Thoracic aorta (tissue), 2 donors: Measurements from ENCODE around the gene NFIX. TPM values are rescaled to one million over a fixed set of nuclear protein-coding genes. Genes with fewer than 3 reads are reported as not detected.

Source experiments
- ATAC-seq: fragments of 150-250 bp; one replicate; pipeline ENCODE4 v1.8.0; 2017; ENCODE audit warnings: low read depth; ENCODE audit not compliant: insufficient number of reproducible peaks, low FRiP score
- DNase-seq: peaks from one replicate; pipeline ENCODE4 v3.0.0-alpha.2; 2020; ENCODE audit warnings: low spot score
- H3K27ac ChIP-seq, 2 donors: fragments of 200-600 bp; sonication (generic); 1 replicate in 1 of 2; 2 replicates in 1 of 2; pipeline ENCODE4 v1.5.1; 2016; ENCODE audit warnings: mild to moderate bottlenecking in 2 of 2, moderate library complexity in 2 of 2
- H3K27me3 ChIP-seq: fragments of 200-600 bp; sonication (generic); replicated peaks from 2 replicates; pipeline ENCODE4 v1.6.0; 2016; ENCODE audit warnings: mild to moderate bottlenecking; ENCODE audit not compliant: insufficient read depth
- H3K36me3 ChIP-seq: fragments of 200-600 bp; sonication (generic); one replicate; pipeline ENCODE4 v1.5.1; 2016
- H3K4me1 ChIP-seq, 2 donors: fragments of 200-600 bp; sonication (generic); 1 replicate in 1 of 2; 2 replicates in 1 of 2; pipeline versions ENCODE4 v1.5.1 to v1.6.0; 2016; ENCODE audit warnings: low read depth in 2 of 2, mild to moderate bottlenecking in 1 of 2; ENCODE audit not compliant: control insufficient read depth in 1 of 2
- H3K4me3 ChIP-seq: fragments of 200-600 bp; sonication (generic); 2 replicates; pipeline ENCODE4 v1.5.1; 2016; ENCODE audit warnings: mild to moderate bottlenecking
- H3K9me3 ChIP-seq: fragments of 200-600 bp; sonication (generic); 2 replicates; pipeline ENCODE4 v1.5.1; 2016
- total RNA-seq, 2 donors: library from RNA; depleted of rRNA; stranded (reverse); fragments of >200 nt; gene quantifications; one replicate each; pipeline versions ENCODE4 v1.1.0 to v1.2.3, GENCODE V29; 2016
- TF ChIP-seq, protein P1 (sequence below): fragments of 200-600 bp; sonication (generic); IDR thresholded peaks from one replicate; pipeline ENCODE4 v1.5.1; 2019; ENCODE audit warnings: antibody characterized with exemption

Gene NFIX
- total RNA-seq, 2 donors from 2014 or later = 126 to 145 TPM

DNA sequence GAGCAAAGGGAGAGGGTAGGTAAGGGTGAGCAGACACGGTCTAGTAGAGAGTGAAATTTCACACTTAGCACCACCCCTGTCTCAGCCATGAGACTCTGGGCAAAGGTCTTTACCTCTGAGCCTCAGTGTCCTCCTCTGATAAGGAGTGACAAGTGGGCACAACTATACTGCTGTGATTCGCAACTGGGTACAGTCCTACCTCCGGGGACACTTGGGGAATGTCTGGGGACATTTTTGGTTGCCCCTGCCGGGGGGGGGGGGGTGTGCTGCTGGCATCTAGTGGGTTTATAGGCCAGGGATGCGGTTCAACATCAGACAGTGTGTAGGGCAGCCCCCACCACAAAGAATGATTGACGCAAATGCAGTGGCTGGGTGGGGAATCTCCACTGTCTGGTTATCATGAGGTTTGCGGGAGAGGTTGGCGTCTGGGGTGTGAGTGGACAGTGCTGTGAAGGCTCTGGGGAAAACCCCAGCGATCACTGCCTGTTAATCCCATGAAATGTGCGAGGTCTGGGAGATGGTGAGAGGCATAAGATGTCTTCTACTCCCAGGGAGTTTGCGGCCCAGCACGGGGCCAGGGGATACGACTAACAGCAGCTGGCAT lies 127.1 kb downstream of the NFIX start:
- Histone ChIP-seq H3K27me3 (no peaks in the 10 kb centered on the region), H3K27ac (no peak overlapping the region), H3K36me3 (no peaks in the 10 kb centered on the region), H3K4me3 (no peak overlapping the region), H3K9me3 (no peaks in the 10 kb centered on the region), H3K4me1 (peaks cover 7 to 25% of the 10 kb centered on the region in 2 donors)
- ATAC-seq (no peak), DNase-seq (no peak)
- TF ChIP-seq, protein P1, sequence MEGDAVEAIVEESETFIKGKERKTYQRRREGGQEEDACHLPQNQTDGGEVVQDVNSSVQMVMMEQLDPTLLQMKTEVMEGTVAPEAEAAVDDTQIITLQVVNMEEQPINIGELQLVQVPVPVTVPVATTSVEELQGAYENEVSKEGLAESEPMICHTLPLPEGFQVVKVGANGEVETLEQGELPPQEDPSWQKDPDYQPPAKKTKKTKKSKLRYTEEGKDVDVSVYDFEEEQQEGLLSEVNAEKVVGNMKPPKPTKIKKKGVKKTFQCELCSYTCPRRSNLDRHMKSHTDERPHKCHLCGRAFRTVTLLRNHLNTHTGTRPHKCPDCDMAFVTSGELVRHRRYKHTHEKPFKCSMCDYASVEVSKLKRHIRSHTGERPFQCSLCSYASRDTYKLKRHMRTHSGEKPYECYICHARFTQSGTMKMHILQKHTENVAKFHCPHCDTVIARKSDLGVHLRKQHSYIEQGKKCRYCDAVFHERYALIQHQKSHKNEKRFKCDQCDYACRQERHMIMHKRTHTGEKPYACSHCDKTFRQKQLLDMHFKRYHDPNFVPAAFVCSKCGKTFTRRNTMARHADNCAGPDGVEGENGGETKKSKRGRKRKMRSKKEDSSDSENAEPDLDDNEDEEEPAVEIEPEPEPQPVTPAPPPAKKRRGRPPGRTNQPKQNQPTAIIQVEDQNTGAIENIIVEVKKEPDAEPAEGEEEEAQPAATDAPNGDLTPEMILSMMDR = no peak

DNA sequence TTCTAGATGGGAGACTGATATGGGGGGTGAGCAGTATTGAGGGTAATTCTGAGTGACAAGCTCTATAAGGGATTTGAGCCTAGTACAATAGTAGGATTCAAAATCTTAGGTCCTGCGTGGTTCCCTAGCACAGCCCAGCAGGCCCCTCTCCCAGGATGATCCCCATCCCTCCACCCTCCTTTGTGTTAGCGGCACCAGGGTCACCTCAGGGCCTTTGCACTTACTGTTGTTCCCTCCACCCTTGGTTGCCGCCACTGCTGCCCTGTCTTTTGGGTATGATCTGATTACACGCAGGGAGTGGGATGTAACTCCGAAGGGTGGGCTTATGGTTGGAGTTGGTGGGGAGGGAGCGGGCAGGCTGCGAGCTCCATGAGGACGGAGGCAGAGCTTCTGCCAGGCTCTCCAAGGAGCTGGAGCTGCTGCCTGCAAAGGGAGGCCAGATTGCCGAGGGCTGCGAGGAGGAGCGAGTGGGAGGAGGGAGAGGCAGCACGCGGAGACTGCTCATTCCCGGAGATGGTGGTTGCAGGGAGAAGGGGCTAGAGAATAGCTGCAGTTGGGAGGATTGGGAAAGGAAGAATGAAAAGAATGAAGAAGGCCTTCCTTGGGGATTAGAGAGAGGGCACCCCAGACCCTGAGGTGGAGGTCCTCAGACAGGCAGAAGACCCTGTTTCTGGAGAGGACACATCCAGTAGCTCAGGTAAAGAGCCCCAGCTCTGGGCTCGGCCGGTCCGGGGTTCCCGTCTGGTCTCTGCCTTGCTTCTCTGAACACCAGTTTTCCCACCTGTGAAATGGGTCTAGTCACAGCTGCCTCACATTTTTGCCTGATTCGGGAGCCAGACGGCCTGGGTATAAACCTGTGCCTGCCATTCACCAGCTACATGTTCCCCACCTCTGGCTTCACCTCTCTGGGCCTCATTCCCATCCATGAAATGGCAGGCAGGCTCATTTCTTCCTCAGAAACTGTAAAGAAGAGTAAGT lies 128.0 kb downstream of the NFIX start:
- Histone ChIP-seq H3K4me3 (no peak overlapping the region), H3K4me1 (peaks cover 7 to 21% of the 10 kb centered on the region in 2 donors), H3K36me3 (no peaks in the 10 kb centered on the region), H3K27ac (no peak overlapping the region), H3K9me3 (no peaks in the 10 kb centered on the region), H3K27me3 (no peaks in the 10 kb centered on the region)
- ATAC-seq (no peak), DNase-seq (no peak)
- TF ChIP-seq, protein P1 = no peak

DNA sequence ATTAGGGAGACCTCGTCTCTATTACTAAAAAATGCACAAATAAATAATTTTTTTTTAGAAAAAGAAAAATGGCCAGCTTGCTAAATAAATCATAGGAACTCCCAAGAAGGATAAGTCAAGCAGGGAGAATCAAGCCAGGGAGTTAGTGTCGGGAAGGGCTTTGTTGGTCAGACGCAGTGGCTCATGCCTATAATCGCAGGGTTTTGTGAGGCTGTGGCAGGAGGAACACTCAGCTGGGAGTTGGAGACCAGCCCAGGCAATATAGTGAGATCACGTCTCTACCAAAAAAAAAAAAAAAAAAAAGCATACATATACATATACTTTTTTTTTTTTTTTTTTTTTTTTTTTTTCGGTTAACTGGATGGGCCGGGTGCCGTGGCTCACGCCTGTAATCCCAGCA lies 131.8 kb downstream of the NFIX start:
- TF ChIP-seq, protein P1 = no peak
- Histone ChIP-seq H3K9me3 (no peaks in the 10 kb centered on the region), H3K36me3 (no peaks in the 10 kb centered on the region), H3K4me1 (no peaks in the 10 kb centered on the region), H3K4me3 (no peak overlapping the region), H3K27me3 (no peaks in the 10 kb centered on the region), H3K27ac (no peak overlapping the region)
- ATAC-seq (no peak), DNase-seq (no peak)

DNA sequence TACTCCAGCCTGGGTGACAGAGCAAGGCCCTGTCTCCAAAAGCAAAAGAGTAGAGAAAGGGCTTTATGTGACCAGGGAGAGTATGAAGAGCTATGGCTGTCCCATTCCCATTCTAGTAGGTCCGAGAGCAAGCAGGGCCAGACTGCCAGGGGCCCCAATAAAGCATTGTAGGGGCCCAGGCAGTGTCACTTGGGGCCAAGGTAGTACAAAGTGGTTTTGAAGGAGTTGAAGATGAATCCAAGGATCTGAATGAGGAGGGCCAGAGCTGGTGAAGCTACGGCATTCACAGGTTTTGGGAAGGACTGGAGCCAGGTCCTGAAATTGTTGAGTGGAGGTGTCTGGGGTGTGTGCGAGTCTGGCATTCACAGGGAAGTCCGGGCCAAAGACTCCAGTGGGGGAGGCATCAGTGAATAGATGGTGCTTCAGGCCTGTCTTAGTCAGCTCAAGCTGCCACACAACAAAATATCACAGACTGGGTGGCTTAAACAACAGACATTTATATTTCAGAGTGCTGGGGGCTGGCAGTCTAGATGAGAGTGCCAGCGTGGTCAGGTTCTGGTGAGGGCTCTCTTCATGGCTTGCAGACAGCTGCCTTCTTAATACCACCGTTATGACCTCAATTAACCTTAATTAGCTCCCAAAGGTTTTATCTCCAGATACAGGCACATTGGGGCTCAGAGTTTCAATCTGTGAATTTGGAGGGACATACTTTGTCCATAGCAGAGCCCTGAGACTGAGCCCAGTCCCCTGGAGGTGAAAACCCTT lies 132.7 kb downstream of the NFIX start:
- TF ChIP-seq, protein P1 = no peak
- H3K27ac ChIP-seq = no peak overlapping the region
- H3K27me3 ChIP-seq = no peaks in the 10 kb centered on the region
- no peaks in the 10 kb centered on the region for H3K36me3 ChIP-seq
- no peaks in the 10 kb centered on the region for H3K4me1 ChIP-seq
- ATAC-seq = no peak
- no peak for DNase-seq
- no peak overlapping the region for H3K4me3 ChIP-seq
- no peaks in the 10 kb centered on the region for H3K9me3 ChIP-seq

DNA sequence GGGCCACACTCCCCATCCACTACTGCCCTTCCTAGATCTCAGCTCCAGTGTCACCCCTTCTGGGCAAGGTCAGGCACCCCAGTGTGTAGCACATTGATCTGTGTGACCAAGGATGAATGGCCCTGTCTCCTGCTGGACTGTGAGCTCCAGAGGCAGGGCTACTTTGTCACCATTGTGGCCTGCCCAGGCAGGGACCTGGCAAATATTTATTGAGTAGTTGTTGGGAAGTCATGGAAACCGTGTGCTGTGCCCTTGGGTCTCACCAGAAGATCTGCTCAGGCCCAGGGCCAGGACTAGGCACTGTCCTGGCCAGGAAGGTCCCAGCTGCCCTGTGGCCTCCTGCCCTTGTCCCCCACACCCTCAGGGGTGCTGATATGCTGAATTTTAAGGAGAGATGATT lies 133.3 kb downstream of the NFIX start:
- H3K27ac ChIP-seq = no peak overlapping the region
- TF ChIP-seq, protein P1 = no peak
- H3K27me3 ChIP-seq = no peaks in the 10 kb centered on the region
- no peak overlapping the region for H3K4me3 ChIP-seq
- H3K36me3 ChIP-seq = no peaks in the 10 kb centered on the region
- H3K9me3 ChIP-seq = no peaks in the 10 kb centered on the region
- ATAC-seq (no peak), DNase-seq (no peak)
- H3K4me1 ChIP-seq = no peaks in the 10 kb centered on the region
